ENCODE measurements around the gene HOXA7. TPM values are rescaled to one million over a fixed set of nuclear protein-coding genes. Genes with fewer than 3 reads are reported as not detected.

HOXA7 gene
- not detected in 2 replicates for total RNA-seq (2013; cell fraction: nucleolus; rRNA removed)
- total RNA-seq (2014; rRNA removed) (not detected in 2 replicates), total RNA-seq (2014; rRNA removed; fragmentation: Illumina TruSeq; extraction: Trizol) (not detected in 2 replicates), total RNA-seq (2021) (not detected in 2 replicates), polyA plus RNA-seq (2011; rRNA removed) (not detected in 2 replicates), polyA plus RNA-seq (2014; fragmentation: Illumina TruSeq; extraction: Trizol) (not detected in 2 replicates), polyA plus RNA-seq (2014; fragmentation: Nextera tagmentation; extraction: Ambion mirVana) (not detected), polyA plus RNA-seq (2014; rRNA removed) (not detected in 2 replicates), polyA plus RNA-seq (2016; fragmentation: Nextera tagmentation; extraction: Ambion mirVana) (not detected), polyA minus RNA-seq (2011; rRNA and poly(A)+ RNA removed) (not detected in 2 replicates), Bru-seq, nascent RNA (not detected), BruChase-seq, experiment 1, labeled RNA remaining after a 6-hour chase (not detected), BruChase-seq, experiment 2, labeled RNA remaining after a 2-hour chase (not detected)
- polyA plus RNA-seq (2011; ENCODE audit: low read depth): not detected
- polyA plus RNA-seq (2011; cell fraction: cytosol; rRNA removed): not detected in 2 replicates
- not detected in 2 replicates for polyA plus RNA-seq (2011; cell fraction: nucleus; rRNA removed)
- not detected in 2 replicates for polyA plus RNA-seq (2012)
- polyA minus RNA-seq (2011; cell fraction: cytosol; rRNA and poly(A)+ RNA removed): not detected in 2 replicates
- not detected in 2 replicates for polyA minus RNA-seq (2011; cell fraction: nucleus; rRNA and poly(A)+ RNA removed)
- long read RNA-seq, experiment 1: 0 reads
- long read RNA-seq, experiment 2: 0 reads

DNA sequence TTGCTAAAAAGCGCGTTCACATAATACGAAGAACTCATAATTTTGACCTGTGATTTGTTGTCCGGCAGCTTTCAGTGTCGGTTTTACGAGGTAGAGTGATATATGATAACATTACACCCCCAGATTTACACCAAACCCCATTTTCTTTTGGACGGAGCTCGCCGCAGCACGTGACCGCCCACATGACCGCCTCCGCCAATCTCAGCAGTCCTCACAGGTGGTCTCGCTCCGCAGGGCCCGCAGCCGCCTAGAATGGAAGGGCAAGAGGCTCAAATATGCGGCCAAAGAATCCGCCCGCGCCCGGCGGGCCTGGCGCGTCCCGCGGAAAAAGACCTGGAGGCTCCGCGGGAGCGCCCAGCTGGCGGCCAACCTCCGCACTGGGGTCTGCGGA, at the start of gene HOXA7:
TSS of gene HOXA7 (minus strand) at position 168 of the 391 bp plus-strand sequence. CDS start at position 38, 130 bp downstream.
- RAD21 ChIA-PET (ENCODE audit: unreplicated experiment): no interaction called here
- no peaks in the 10 kb centered on the region for H3K79me2 ChIP-seq (ENCODE audit: control insufficient read depth, insufficient read depth, low read length)
- no peaks in the 10 kb centered on the region for H4K20me1 ChIP-seq (ENCODE audit: control insufficient read depth, insufficient read depth)
- CTCF ChIA-PET: interaction anchor here (1.0 kb wide), 1 partner anchor 301 kb away, joined by 3 read pairs; no protein-coding TSS in a partner anchor
- H3K9ac ChIP-seq (ENCODE audit: control insufficient read depth, insufficient read depth, low read length): no peak within 1 kb of the TSS
- no peak within 1 kb of the TSS; the same call in 1 of the 2 replicates for H3K4me2 ChIP-seq (ENCODE audit: control insufficient read depth, insufficient read depth)
- SMC1A ChIA-PET (ENCODE audit: uncharacterized antibody, unreplicated experiment): interaction anchor here (1.0 kb wide), 1 partner anchor 301 kb away, joined by 3 read pairs; no protein-coding TSS in a partner anchor
- TF ChIP-seq, protein P1, sequence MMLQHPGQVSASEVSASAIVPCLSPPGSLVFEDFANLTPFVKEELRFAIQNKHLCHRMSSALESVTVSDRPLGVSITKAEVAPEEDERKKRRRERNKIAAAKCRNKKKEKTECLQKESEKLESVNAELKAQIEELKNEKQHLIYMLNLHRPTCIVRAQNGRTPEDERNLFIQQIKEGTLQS (IDR thresholded peaks at IDR 0.05; ENCODE audit: borderline replicate concordance, extremely low read depth, low read depth, low read length): peak; percentile 52; the same call in 1 of the 2 replicates
- TF ChIP-seq SUZ12 (IDR thresholded peaks at IDR 0.05; ENCODE audit: unreplicated experiment): peak; percentile 27
- no peak for TF ChIP-seq BMI1 (IDR thresholded peaks at IDR 0.05; ENCODE audit: borderline replicate concordance)
- TF ChIP-seq, protein P2, sequence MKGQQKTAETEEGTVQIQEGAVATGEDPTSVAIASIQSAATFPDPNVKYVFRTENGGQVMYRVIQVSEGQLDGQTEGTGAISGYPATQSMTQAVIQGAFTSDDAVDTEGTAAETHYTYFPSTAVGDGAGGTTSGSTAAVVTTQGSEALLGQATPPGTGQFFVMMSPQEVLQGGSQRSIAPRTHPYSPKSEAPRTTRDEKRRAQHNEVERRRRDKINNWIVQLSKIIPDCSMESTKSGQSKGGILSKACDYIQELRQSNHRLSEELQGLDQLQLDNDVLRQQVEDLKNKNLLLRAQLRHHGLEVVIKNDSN (IDR thresholded peaks at IDR 0.05; ENCODE audit: borderline replicate concordance, extremely low read length, insufficient read depth, low read depth, low read length): peak; percentile 63
- TF ChIP-seq NFYB (IDR thresholded peaks at IDR 0.05; ENCODE audit: insufficient read depth, low read depth, low read length): no peak
- 11% methylated on average over 30 of the region's 33 CpGs for WGBS (ENCODE audit: insufficient coverage, insufficient replicate concordance, low lambda C conversion rate, missing lambda C conversion rate)
- DNase-seq (ENCODE audit: low read depth, low spot score): no peak
- ATAC-seq: no peak
- no peak within 1 kb of the TSS for H3K27ac ChIP-seq (ENCODE audit: control insufficient read depth, insufficient read depth)
- FAIRE-seq: no peak
- H3K4me3 ChIP-seq: no peak within 1 kb of the TSS
- no TSS peak for BruUV-seq (replicated peaks)
- H3K36me3 ChIP-seq (ENCODE audit: control insufficient read depth in 2 of 2, insufficient read depth in 2 of 2, low read length in 1 of 2): no peaks in the 10 kb centered on the region
- no peaks in the 10 kb centered on the region for H3K4me1 ChIP-seq (ENCODE audit: control insufficient read depth, insufficient read depth, low read length)
- peaks cover 22 to 55% of the 10 kb centered on the region in 2 experiments for H3K27me3 ChIP-seq (replicated peaks in 1 of 2; ENCODE audit: control insufficient read depth in 2 of 2, insufficient read depth in 2 of 2, low read length in 1 of 2)
- intact Hi-C loops (cut with micrococcal nuclease; ENCODE audit: unreplicated experiment) (no loop called here), in situ Hi-C loops (cut with MboI) (loop anchor here (5.0 to 25.0 kb wide), 3 partner anchors 789 to 1294 kb away; no protein-coding TSS in a partner anchor)
- H2AFZ ChIP-seq (ENCODE audit: control insufficient read depth, low read depth, low read length): no peak within 1 kb of the TSS
- no peaks in the 10 kb centered on the region; the same call in 2 of the 3 replicates for H3K9me3 ChIP-seq (replicated peaks; ENCODE audit: control insufficient read depth, insufficient read depth, low read length)
- POLR2A ChIA-PET: no interaction called here
